K562 (cell line): ENCODE measurements around the gene PUSL1. TPM values are rescaled to one million over a fixed set of nuclear protein-coding genes. Genes with fewer than 3 reads are reported as not detected.

ENCODE experiments used
- GATAD2A ChIP-seq: fragments of 450-650 bp; IDR thresholded peaks from 2 replicates; pipeline ENCODE4 v1.6.1; 2017
- HDGF ChIP-seq: fragments of 450-650 bp; IDR thresholded peaks from 2 replicates; pipeline ENCODE4 v1.6.1; 2016
- NR1H2 ChIP-seq: sonication (generic); formaldehyde crosslinking; IDR thresholded peaks from 2 replicates; pipeline ENCODE4 v1.4.0; 2020; ENCODE audit warnings: mild to moderate bottlenecking, missing genetic modification reagents
- SOX6 ChIP-seq: fragments of 450-650 bp; IDR thresholded peaks from 2 replicates; pipeline ENCODE4 v1.6.1; 2014; ENCODE audit warnings: mild to moderate bottlenecking
- ZNF561 ChIP-seq: fragments of 450-650 bp; formaldehyde crosslinking; conservative IDR thresholded peaks from 2 replicates; pipeline ENCODE4 v1.4.0; 2020; ENCODE audit warnings: mild to moderate bottlenecking, moderate library complexity
- polyA plus RNA-seq, 8 experiments: library from polyadenylated mRNA; depleted of rRNA in 4 of 8; stranded (reverse) in 5 of 8; unstranded in 3 of 8; fragments of >200 nt; fragmentation: Nextera tagmentation in 2 of 8; fragmentation: Illumina TruSeq in 1 of 8; extraction: Ambion mirVana in 2 of 8; extraction: Trizol in 1 of 8; gene quantifications; 2 replicates each; pipeline versions ENCODE4 v1.2.1 to v1.2.3, GENCODE V29; 2011 to 2014; ENCODE audit warnings: inconsistent platforms in 1 of 8, missing spikeins in 1 of 8
- total RNA-seq, 7 experiments: library from RNA; depleted of rRNA in 6 of 7; stranded (reverse); fragments of >200 nt in 6 of 7; fragmentation: Illumina TruSeq in 2 of 7; extraction: Trizol in 2 of 7; gene quantifications; 2 replicates each; pipeline versions ENCODE4 v1.2.1 to v1.2.3, GENCODE V29; 2011 to 2021; ENCODE audit warnings: low replicate concordance in 1 of 7
- TF ChIP-seq, protein P1 (sequence below), 2 experiments: fragments of 450-650 bp; formaldehyde crosslinking in 1 of 2; IDR thresholded peaks; 2 replicates each; pipeline versions ENCODE4 v1.4.0 to v1.6.1; 2014 to 2020; ENCODE audit warnings: mild to moderate bottlenecking in 2 of 2, borderline replicate concordance in 1 of 2, low read depth in 1 of 2
- TF ChIP-seq, protein P2 (sequence below): fragments of 250-450 bp; sonication (Bioruptor Pico); IDR thresholded peaks from 2 replicates; pipeline ENCODE4 v1.5.0; 2022; ENCODE audit warnings: mild to moderate bottlenecking
- TF ChIP-seq, protein P3 (sequence below): fragments of 150-350 bp; IDR thresholded peaks from 2 replicates; pipeline ENCODE4 v1.6.1; 2014; ENCODE audit warnings: low read depth, mild to moderate bottlenecking, low read length, borderline replicate concordance
- TF ChIP-seq, protein P4 (sequence below): sonication (generic); formaldehyde crosslinking; IDR thresholded peaks from 2 replicates; pipeline ENCODE4 v1.8.0; 2022; ENCODE audit warnings: missing genetic modification reagents, mild to moderate bottlenecking, moderate library complexity, borderline replicate concordance
- TF ChIP-seq, protein P5 (sequence below): fragments of 450-650 bp; IDR thresholded peaks from 2 replicates; pipeline ENCODE4 v1.6.1; 2016; ENCODE audit warnings: missing biosample characterization, missing genetic modification characterization

Gene PUSL1
- total and polyA plus RNA-seq, 9 of the 15 experiments (the other 6 are each of a cell fraction or from before 2014, with no cell fraction given), result 0.62 to 86.9 (median 13.6) TPM

DNA sequence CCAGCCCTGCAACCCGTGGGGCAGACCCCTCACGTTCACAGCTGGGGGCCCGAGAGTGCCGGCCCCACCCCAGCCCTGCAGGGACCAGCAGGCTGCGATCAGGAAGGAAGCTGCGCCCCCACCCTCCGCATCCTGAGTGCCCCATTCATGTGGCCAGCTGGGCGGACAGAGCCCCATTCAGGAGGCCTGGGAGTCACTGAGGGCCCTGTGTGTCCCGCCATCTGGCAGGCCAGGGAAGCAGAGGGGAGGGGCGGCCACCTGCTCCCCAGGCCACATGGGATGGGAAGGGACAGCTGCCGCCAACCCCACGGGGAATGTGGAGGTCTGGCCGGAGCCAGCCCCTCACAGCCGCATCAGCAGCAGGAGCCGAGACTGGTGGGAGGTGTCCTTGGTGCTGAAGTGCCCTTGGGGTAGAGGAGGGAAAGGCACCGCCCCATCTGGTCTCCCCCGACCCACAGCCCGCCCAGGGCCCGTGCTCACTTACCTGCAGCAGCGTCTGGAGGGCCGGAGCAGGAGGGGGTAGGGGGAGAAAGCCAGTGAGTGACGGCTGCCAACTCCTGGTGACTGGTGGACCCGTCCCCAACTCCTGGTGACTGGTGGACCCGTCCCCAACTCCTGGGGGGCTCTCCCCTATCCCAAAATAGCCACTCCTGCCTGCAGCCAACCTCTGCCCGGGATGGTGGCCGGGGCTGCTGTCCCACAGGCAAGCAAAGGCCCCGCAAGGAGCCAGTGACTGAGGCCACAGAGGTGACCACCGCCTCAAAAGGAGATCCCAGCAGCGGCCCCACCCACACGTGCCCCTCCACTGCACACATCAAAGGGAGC is 9.3 kb upstream of the PUSL1 start (continued):
- TF ChIP-seq, protein P1, sequence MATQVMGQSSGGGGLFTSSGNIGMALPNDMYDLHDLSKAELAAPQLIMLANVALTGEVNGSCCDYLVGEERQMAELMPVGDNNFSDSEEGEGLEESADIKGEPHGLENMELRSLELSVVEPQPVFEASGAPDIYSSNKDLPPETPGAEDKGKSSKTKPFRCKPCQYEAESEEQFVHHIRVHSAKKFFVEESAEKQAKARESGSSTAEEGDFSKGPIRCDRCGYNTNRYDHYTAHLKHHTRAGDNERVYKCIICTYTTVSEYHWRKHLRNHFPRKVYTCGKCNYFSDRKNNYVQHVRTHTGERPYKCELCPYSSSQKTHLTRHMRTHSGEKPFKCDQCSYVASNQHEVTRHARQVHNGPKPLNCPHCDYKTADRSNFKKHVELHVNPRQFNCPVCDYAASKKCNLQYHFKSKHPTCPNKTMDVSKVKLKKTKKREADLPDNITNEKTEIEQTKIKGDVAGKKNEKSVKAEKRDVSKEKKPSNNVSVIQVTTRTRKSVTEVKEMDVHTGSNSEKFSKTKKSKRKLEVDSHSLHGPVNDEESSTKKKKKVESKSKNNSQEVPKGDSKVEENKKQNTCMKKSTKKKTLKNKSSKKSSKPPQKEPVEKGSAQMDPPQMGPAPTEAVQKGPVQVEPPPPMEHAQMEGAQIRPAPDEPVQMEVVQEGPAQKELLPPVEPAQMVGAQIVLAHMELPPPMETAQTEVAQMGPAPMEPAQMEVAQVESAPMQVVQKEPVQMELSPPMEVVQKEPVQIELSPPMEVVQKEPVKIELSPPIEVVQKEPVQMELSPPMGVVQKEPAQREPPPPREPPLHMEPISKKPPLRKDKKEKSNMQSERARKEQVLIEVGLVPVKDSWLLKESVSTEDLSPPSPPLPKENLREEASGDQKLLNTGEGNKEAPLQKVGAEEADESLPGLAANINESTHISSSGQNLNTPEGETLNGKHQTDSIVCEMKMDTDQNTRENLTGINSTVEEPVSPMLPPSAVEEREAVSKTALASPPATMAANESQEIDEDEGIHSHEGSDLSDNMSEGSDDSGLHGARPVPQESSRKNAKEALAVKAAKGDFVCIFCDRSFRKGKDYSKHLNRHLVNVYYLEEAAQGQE (IDR thresholded peaks at IDR 0.05; ENCODE audit: borderline replicate concordance), result peak; percentile 96
- TF ChIP-seq, protein P1 (CRISPR knock-in tag; IDR thresholded peaks at IDR 0.05; ENCODE audit: low read depth), result peak; percentile 90
- TF ChIP-seq, protein P2, sequence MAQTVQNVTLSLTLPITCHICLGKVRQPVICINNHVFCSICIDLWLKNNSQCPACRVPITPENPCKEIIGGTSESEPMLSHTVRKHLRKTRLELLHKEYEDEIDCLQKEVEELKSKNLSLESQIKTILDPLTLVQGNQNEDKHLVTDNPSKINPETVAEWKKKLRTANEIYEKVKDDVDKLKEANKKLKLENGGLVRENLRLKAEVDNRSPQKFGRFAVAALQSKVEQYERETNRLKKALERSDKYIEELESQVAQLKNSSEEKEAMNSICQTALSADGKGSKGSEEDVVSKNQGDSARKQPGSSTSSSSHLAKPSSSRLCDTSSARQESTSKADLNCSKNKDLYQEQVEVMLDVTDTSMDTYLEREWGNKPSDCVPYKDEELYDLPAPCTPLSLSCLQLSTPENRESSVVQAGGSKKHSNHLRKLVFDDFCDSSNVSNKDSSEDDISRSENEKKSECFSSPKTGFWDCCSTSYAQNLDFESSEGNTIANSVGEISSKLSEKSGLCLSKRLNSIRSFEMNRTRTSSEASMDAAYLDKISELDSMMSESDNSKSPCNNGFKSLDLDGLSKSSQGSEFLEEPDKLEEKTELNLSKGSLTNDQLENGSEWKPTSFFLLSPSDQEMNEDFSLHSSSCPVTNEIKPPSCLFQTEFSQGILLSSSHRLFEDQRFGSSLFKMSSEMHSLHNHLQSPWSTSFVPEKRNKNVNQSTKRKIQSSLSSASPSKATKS (CRISPR knock-in tag), result no peak
- TF ChIP-seq NR1H2, result no peak
- TF ChIP-seq, protein P3, sequence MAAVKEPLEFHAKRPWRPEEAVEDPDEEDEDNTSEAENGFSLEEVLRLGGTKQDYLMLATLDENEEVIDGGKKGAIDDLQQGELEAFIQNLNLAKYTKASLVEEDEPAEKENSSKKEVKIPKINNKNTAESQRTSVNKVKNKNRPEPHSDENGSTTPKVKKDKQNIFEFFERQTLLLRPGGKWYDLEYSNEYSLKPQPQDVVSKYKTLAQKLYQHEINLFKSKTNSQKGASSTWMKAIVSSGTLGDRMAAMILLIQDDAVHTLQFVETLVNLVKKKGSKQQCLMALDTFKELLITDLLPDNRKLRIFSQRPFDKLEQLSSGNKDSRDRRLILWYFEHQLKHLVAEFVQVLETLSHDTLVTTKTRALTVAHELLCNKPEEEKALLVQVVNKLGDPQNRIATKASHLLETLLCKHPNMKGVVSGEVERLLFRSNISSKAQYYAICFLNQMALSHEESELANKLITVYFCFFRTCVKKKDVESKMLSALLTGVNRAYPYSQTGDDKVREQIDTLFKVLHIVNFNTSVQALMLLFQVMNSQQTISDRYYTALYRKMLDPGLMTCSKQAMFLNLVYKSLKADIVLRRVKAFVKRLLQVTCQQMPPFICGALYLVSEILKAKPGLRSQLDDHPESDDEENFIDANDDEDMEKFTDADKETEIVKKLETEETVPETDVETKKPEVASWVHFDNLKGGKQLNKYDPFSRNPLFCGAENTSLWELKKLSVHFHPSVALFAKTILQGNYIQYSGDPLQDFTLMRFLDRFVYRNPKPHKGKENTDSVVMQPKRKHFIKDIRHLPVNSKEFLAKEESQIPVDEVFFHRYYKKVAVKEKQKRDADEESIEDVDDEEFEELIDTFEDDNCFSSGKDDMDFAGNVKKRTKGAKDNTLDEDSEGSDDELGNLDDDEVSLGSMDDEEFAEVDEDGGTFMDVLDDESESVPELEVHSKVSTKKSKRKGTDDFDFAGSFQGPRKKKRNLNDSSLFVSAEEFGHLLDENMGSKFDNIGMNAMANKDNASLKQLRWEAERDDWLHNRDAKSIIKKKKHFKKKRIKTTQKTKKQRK, result no peak
- TF ChIP-seq HDGF, result no peak
- no peak for TF ChIP-seq SOX6
- no peak for TF ChIP-seq GATAD2A
- TF ChIP-seq, protein P4, sequence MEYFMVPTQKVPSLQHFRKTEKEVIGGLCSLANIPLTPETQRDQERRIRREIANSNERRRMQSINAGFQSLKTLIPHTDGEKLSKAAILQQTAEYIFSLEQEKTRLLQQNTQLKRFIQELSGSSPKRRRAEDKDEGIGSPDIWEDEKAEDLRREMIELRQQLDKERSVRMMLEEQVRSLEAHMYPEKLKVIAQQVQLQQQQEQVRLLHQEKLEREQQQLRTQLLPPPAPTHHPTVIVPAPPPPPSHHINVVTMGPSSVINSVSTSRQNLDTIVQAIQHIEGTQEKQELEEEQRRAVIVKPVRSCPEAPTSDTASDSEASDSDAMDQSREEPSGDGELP (CRISPR knock-in tag), result peak; percentile 40; the same call in 1 of the 2 replicates
- TF ChIP-seq, protein P5, sequence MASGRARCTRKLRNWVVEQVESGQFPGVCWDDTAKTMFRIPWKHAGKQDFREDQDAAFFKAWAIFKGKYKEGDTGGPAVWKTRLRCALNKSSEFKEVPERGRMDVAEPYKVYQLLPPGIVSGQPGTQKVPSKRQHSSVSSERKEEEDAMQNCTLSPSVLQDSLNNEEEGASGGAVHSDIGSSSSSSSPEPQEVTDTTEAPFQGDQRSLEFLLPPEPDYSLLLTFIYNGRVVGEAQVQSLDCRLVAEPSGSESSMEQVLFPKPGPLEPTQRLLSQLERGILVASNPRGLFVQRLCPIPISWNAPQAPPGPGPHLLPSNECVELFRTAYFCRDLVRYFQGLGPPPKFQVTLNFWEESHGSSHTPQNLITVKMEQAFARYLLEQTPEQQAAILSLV (tag), result no peak
- TF ChIP-seq ZNF561 (CRISPR knock-in tag), result no peak
